ENCODE measurements around the gene PGF. TPM values are rescaled to one million over a fixed set of nuclear protein-coding genes. Genes with fewer than 3 reads are reported as not detected.

The PGF gene
- total RNA-seq, 1 donor from 2014 or later, result 3.2 TPM

DNA sequence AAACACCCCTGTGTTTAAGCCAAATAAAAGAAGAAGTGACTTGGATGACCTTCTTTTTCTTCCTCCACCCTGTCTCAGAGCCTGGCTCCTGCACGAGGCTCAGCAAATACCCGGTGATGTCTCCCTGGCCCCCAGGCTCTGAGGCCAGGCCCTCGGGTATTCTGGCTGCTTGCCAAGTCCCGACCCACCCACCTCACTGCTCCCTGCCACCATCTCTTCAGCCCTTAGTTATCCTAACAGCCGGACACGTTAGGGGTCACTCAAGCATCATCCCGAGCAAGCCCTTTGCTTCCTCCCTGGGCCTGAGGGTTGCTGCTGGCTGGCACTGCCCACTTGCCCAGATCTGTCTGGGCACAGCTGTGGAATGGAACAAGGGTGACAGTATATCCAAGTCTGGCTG lies 39.6 kb downstream of the PGF start:
- Mint-ChIP-seq H3K36me3 (ENCODE audit: low read depth) (no peaks in the 10 kb centered on the region), H3K27ac (ENCODE audit: unreplicated experiment) (no peak overlapping the region), H3K9me3 (ENCODE audit: low read depth) (no peaks in the 10 kb centered on the region), H3K27me3 (ENCODE audit: low read depth) (no peaks in the 10 kb centered on the region), H3K4me1 (ENCODE audit: low read depth) (peaks cover 10% of the 10 kb centered on the region), H3K4me3 (ENCODE audit: unreplicated experiment) (no peak overlapping the region)
- no peak for DNase-seq (ENCODE audit: low spot score)
- TF ChIP-seq, protein P1, sequence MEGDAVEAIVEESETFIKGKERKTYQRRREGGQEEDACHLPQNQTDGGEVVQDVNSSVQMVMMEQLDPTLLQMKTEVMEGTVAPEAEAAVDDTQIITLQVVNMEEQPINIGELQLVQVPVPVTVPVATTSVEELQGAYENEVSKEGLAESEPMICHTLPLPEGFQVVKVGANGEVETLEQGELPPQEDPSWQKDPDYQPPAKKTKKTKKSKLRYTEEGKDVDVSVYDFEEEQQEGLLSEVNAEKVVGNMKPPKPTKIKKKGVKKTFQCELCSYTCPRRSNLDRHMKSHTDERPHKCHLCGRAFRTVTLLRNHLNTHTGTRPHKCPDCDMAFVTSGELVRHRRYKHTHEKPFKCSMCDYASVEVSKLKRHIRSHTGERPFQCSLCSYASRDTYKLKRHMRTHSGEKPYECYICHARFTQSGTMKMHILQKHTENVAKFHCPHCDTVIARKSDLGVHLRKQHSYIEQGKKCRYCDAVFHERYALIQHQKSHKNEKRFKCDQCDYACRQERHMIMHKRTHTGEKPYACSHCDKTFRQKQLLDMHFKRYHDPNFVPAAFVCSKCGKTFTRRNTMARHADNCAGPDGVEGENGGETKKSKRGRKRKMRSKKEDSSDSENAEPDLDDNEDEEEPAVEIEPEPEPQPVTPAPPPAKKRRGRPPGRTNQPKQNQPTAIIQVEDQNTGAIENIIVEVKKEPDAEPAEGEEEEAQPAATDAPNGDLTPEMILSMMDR (IDR thresholded peaks at IDR 0.05), result no peak

DNA sequence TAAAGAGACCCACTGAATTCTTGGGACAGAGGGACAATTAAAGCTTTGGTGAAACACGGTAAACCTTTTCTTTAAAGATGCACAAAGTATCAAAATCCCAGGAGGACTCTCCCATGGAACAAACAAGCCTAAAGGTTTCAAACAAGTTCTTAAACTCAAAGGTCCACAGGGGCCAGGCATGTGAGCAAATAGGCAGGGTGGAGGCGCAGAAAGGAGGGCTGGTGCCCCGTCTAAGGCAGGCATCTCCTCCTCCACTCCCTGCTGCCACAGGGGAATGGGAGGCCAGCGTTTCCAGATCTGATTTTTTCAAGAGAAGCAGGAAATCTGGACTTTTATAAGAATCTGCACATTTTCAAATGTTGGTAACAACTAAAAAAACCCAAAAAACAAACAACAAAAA lies 40.0 kb downstream of the PGF start:
- H3K36me3 Mint-ChIP-seq (ENCODE audit: low read depth), result no peaks in the 10 kb centered on the region
- H3K27me3 Mint-ChIP-seq (ENCODE audit: low read depth), result no peaks in the 10 kb centered on the region
- H3K4me3 Mint-ChIP-seq (ENCODE audit: unreplicated experiment), result no peak overlapping the region
- TF ChIP-seq, protein P1 (IDR thresholded peaks at IDR 0.05), result no peak
- no peak for DNase-seq (ENCODE audit: low spot score)
- no peaks in the 10 kb centered on the region for H3K9me3 Mint-ChIP-seq (ENCODE audit: low read depth)
- peaks cover 10% of the 10 kb centered on the region for H3K4me1 Mint-ChIP-seq (ENCODE audit: low read depth)
- no peak overlapping the region for H3K27ac Mint-ChIP-seq (ENCODE audit: unreplicated experiment)

DNA sequence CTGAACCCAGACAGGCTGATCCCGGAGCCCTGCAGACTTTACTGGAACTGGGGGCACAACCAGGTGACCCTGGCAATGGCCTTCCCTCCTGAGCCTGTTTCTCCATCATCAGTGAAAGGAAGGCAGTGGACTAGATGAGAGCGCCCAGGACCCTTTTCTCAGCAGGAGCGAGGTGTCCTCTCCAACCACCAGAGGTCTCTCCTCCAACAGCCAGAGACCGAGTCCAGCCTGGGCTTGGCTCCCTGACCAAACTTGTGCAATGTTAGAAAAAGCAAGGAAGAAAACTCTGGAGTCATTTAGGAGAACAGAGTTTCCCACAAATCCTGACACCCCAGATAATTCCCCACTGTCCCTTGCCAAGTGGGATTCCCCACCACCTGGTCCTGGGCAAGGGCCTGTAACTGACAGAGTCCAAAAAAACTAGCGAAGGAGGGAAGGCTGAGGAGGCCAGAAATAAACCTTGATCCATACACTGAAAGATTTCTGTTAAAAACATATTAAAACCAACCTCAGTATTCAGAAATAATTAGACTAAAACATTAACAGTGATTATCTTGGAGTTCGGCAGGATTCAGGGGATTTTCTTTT lies 41.3 kb downstream of the PGF start:
- Mint-ChIP-seq H3K36me3 (ENCODE audit: low read depth) (no peaks in the 10 kb centered on the region), H3K27me3 (ENCODE audit: low read depth) (no peaks in the 10 kb centered on the region), H3K27ac (ENCODE audit: unreplicated experiment) (peak overlapping the region; percentile 24), H3K4me3 (ENCODE audit: unreplicated experiment) (no peak overlapping the region), H3K4me1 (ENCODE audit: low read depth) (peaks cover 10% of the 10 kb centered on the region), H3K9me3 (ENCODE audit: low read depth) (no peaks in the 10 kb centered on the region)
- no peak for DNase-seq (ENCODE audit: low spot score)
- TF ChIP-seq, protein P1 (IDR thresholded peaks at IDR 0.05), result peak; percentile 87

DNA sequence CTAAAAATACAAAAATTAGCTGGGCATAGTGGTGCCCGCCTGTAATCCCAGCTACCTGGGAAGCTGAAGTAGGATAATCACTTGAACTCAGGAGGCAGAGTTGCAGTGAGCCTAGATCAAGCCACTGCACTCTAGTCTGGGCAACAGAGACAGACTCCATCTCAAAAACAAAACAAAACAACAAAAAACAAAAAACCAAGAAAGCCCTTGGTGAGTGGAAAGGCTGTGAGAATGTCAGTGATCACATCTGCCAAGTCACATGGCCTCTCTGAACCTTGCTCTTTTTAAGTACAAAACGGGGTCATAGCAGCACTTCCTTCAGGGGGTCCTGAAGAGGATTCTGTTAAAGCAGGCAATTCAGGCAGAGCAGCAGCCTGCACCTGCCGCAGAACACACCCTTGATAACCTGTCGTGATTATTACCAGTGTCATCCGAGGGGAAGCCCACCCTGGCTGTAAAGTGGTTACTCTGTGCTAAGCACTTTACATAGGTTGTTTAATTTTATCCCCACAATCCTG lies 41.9 kb downstream of the PGF start:
- H3K4me1 Mint-ChIP-seq (ENCODE audit: low read depth), result peaks cover 10% of the 10 kb centered on the region
- no peak overlapping the region for H3K4me3 Mint-ChIP-seq (ENCODE audit: unreplicated experiment)
- no peak for DNase-seq (ENCODE audit: low spot score)
- no peaks in the 10 kb centered on the region for H3K27me3 Mint-ChIP-seq (ENCODE audit: low read depth)
- no peak overlapping the region for H3K27ac Mint-ChIP-seq (ENCODE audit: unreplicated experiment)
- H3K9me3 Mint-ChIP-seq (ENCODE audit: low read depth), result no peaks in the 10 kb centered on the region
- TF ChIP-seq, protein P1 (IDR thresholded peaks at IDR 0.05), result no peak
- H3K36me3 Mint-ChIP-seq (ENCODE audit: low read depth), result no peaks in the 10 kb centered on the region

DNA sequence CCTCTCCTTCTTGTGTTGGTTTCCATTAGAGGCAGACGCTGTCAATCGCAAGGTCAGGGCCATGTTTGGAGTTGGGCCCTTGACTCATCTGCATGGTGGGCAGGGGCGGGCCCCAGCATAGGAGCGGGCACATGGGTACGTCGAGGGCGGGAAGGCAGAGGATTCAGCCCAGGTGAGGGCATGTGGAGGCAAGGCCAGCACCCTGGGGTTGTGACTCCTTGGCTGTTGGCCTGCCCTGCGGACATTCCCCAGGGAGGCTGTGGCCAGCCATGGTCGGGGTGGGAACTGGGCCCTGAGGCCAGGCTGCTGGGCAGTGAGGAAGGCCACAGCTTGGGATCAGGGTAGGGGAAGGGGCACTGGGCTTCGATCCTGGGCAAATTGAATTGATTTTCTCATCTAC lies 42.6 kb downstream of the PGF start:
- TF ChIP-seq, protein P1 (IDR thresholded peaks at IDR 0.05), result no peak
- DNase-seq (ENCODE audit: low spot score), result no peak

More for the DNA sequence above, 42.6 kb downstream of the PGF start:
- peaks cover 10% of the 10 kb centered on the region for H3K4me1 Mint-ChIP-seq (ENCODE audit: low read depth)
- H3K36me3 Mint-ChIP-seq (ENCODE audit: low read depth), result no peaks in the 10 kb centered on the region
- no peaks in the 10 kb centered on the region for H3K27me3 Mint-ChIP-seq (ENCODE audit: low read depth)
- H3K27ac Mint-ChIP-seq (ENCODE audit: unreplicated experiment), result no peak overlapping the region
- no peak overlapping the region for H3K4me3 Mint-ChIP-seq (ENCODE audit: unreplicated experiment)
- no peaks in the 10 kb centered on the region for H3K9me3 Mint-ChIP-seq (ENCODE audit: low read depth)
